ENCODE data around the gene WDR37.

GRCh38 chr10:1050554-1050953 lies 5.6 kb upstream of the WDR37 start:
- no peak for TF ChIP-seq CTCF (IDR thresholded peaks at IDR 0.05)
- no peak for TF ChIP-seq POLR2A (IDR thresholded peaks at IDR 0.05)

Measured in right lobe of liver (tissue), 4 donors.